Activated gamma-delta T cell (primary cell): Measurements from ENCODE around the gene MLLT6.
"Not testable (repeated sequence)": the region's sequence is repeated elsewhere in the genome, so short reads cannot be mapped to it uniquely, and the experiment has no call there.

Experiments
- DNase-seq: peaks from one replicate; lab custom pipeline; 2025; lab: John Stamatoyannopoulos, UW

Gene MLLT6

DNA sequence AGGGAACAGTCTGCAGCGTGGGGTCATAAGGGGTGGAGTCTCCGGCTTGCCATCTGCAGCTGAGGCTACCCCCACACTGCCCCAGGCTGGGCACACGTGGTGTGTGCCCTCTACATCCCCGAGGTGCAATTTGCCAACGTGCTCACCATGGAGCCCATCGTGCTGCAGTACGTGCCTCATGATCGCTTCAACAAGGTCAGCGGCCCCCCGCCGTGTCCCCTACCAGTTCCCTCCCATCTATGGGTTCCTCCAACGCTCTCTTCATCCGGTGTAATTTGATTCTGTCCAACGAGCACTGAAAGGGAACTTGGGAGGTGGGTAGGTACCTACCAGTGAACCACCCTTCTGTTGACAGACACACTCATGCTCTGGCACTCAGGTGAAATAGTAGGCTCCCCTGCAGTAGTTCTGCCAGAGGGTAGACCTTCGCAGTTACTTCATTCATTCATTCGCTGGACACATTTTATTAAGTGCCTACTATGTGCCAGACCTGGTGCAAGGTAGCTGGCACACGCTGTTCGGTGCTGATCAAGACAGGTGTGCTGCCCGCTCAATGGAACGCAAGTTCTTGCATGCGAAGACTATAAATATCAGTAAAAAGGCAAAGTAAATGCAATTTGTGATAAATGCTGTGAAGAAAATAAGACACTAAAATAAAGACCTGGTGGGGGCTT is 2.7 kb downstream of the MLLT6 start:
- DNase-seq = no peak

GRCh38 chr17:38709104-38709820 is 4.2 kb downstream of the MLLT6 start:
- no peak for DNase-seq

DNA sequence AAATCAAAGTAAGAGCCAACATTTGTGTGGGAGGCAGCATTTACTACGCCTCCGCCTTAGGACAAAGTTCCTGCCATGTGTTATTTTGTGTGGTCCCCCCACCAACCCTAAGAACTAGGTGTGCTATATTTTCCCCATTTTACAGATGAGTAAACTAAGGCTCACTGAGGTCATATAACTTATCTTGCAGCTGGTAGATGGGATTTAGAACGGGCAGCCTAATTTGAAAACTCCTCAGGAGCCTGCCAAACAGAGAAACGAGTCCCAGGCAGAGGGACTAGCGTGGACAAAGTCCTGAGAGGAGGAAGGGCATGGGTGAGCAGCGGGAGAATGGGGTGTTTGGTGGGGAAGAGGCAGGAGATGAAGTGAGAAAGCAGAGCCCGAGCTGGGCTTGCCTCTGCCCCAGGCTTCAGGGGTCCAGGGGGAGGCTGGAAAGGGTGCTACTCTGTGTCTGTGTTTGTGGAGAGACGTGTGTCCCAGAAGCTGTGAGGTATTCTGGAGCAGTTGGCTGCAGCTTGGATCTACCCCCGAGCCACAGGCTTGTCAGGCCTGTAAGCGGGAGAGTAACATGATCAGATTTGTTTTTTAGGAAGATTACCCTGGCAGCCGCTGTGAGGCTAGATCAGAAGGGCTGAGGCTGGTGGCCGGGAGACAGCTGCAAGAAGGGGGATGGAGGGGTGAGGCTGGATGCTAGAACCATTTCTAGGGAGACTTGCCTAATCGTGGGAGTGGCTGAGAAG is 5.0 kb downstream of the MLLT6 start:
- DNase-seq = no peak

DNA sequence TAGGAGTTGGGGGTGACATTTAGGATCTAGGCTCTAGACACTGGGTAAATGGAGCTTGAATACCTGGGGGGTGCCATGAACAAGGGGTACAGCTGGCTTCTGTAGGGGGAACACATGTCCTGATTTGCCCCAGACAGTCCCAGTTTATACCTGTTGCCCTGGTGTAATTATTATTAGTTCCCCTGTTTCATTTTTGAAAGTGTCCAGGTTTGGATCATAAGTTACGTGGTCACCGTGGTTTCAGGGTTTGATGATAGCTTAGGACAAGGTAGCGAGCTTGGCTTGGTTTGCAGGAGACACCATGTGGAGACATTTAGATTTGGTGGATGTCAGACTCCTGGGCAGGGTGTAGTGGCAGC is 5.5 kb downstream of the MLLT6 start:
- DNase-seq = no peak

- no peak for DNase-seq
Observed at GRCh38 chr17:38710985-38711384, 5.9 kb downstream of the MLLT6 start.

DNA sequence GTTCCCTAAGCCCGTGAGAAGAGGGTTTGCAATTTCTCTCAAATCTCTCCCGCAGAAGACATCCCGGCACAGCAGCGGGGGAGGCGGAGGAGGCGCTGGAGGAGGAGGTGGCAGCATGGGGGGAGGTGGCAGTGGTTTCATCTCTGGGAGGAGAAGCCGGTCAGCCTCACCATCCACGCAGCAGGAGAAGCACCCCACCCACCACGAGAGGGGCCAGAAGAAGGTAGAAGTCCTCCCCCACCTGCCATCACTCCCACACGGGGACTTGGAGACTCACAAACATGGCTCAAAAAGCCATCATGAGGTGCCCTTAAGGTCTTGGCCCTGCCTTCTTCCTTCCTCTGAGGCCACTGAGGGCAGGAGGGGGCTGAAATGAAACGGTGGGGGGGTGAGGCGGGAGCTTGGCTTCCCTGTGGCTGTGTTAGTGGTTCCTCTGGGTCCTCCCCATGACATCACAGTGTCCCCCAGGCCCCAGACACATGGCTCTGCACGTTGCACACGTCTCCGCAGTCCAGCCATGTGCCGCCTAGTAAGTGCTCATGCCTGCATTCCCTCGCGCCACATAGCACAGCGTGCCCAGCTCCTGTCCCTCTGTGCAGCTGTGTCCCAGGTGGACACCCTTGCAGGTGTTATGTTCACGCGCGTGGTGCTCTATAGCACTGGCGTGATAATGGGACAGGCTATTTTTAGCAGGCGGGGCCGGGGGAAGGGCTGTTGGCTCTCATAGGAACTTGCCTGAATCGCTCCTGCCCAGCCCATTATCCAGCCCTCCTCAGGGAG is 6.9 kb downstream of the MLLT6 start:
- no peak for DNase-seq

- no peak for DNase-seq
Observed at GRCh38 chr17:38712593-38712992, 7.5 kb downstream of the MLLT6 start.

DNA sequence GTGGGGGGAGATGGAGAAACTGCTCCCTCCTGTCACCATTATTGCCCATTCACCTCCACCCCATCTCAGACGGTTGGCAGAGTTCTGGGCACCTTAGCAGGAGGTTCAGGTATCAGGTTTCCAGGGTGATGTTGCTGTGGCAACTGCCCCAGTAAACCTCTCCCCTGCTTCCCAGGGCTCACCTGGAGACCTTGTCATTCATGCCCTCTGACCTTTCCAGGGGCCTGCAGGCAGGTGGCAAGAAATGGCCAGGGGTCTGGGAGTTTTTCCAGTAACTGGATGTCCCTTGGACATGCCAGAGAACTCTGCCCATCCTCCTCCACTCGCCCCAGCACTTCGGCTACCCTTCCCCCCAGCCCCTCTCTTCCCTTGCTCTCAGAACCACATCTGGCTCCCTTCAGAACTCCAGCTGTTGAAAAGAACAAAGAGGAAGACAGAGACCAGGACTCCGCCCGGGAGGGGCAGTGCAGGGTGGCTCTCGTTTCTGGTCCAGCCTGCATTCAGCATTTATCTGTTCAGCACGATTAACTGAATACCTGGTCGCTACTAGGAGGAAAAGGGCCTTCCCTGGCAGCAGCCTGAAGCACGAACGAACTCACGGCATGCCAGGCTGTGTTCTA is 8.5 kb downstream of the MLLT6 start:
- DNase-seq = no peak

GRCh38 chr17:38715216-38715943 is 10.3 kb downstream of the MLLT6 start:
- no peak for DNase-seq

GRCh38 chr17:38716368-38717005 is 11.4 kb downstream of the MLLT6 start:
- DNase-seq = no peak

DNA sequence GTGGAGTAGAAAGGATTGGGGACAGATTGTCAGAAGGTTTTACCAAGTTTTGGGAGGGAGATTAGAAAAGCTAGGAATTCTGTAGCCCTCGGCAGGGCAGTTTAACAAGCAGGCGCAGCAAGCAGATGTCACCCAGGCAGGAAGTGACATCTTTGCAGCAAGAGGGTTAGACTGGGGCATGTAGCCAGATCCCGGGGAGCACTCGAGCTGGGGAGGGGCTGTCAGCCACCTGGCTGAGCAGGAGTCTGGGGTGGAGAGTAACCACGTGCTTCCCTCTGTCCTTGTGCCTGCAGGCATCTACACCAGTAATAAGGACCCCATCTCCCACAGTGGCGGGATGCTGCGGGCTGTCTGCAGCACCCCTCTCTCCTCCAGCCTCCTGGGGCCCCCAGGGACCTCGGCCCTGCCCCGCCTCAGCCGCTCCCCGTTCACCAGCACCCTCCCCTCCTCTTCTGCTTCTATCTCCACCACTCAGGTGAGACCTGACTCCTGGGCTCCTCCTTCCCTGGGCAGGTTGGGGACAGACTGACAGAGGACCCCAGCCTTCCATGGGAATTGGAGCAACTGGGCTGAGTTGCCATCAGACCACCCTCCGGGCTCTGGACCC is 12.2 kb downstream of the MLLT6 start:
- no peak for DNase-seq

DNA sequence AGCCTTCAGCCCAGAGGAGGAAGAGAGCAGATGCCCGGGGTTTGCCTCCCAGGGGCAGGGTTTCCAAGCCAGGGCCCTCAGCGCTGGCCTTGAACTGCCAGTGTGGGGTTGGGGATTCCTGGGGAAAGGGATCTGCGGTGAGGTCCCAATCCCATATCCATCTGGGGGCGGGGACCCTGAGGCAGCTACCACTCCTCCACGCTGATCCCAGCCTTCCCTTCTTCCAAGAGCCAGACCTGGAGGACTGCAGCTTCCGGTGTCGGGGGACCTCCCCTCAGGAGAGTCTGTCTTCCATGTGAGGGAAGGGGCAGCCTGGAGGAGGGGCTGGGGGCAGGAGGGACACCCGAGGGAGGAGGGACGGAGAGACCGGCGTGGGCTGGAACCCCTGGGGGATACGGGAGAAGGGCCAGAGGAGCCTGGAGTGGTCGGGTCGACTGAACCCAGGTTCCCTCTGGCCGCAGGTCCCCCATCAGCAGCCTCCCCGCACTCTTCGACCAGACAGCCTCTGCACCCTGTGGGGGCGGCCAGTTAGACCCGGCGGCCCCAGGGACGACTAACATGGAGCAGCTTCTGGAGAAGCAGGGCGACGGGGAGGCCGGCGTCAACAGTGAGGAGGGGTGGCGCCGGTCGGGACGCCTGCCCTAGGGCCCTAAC is 14.3 kb downstream of the MLLT6 start:
- no peak for DNase-seq

DNA sequence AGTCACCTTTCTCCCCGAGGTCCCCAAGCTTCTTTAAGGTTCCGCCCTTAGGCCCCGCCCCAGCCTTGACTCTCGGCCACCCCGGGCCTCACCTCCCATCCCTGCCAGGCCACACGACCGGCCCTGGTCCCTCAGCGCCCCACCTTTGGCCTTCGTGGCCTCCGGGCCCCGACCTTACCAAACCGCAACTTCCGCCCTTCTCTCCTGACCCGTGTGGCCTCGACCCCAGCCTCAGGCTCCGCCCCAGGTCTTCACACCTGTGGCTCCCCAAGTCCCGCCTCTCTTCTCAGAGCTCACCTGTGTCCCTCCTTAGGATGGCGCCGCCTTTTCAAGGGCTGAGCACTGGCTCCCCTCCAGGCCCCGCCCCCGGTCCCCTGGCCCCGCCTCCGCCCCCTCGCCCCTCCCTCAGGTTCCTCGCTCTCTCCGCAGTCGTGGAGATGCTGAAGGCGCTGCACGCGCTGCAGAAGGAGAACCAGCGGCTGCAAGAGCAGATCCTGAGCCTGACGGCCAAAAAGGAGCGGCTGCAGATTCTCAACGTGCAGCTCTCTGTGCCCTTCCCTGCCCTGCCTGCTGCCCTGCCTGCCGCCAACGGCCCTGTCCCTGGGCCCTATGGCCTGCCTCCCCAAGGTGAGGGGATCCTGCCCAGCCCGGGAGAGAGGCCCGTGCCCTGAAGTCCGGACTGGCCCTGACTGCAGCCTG is 15.0 kb downstream of the MLLT6 start:
- DNase-seq = no peak

DNA sequence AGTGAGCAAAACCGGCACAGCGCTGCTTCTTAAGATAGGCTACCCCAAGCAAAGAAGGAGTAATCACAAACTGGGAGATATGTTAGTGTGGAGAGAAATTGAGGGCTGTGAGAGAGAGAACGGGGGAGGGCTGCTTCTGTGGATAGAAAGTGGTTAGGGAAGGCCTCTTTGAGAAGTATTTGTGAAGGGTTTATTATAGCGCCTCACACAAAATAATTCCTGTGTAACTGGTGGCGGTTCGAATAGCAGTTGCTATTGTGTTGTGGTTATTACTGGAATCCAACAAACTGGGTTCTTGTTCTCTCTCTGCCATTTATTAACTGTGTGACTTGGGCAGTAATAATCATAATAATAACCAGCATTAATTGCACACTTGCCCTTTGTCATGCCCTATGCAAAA is 15.9 kb downstream of the MLLT6 start:
- no peak for DNase-seq

DNA sequence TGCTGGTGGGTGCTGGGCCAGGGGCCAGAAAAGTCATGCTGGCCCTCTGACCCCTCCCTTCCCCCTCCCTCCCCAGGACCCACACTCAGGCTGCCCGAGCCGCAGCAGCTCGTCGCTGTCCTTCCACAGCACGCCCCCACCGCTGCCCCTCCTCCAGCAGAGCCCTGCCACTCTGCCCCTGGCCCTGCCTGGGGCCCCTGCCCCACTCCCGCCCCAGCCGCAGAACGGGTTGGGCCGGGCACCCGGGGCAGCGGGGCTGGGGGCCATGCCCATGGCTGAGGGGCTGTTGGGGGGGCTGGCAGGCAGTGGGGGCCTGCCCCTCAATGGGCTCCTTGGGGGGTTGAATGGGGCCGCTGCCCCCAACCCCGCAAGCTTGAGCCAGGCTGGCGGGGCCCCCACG is 16.7 kb downstream of the MLLT6 start:
- no peak for DNase-seq

- DNase-seq = no peak
Observed at GRCh38 chr17:38724337-38724988, 19.4 kb downstream of the MLLT6 start.

DNA sequence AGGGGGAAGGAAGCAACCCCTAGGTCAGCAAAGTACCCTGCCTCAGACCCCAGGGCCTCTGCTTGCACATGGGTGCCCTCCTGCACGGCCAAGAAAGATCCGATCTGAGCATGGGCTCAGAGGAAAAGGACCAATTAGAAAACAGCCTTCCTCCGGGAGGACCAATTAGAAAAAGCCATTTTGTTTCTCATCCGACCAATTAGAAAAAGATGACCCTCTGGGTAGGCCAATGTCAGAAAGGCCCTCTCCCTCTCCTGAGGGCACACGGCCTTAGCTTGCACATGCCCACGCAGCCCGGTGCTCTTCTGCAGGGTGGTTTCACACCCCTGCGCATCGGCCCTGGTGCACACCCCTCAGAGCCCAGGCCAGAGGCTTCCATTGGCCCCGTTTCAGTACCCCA is 20.0 kb downstream of the MLLT6 start:
- no peak for DNase-seq

GRCh38 chr17:38726145-38726544 is 21.1 kb downstream of the MLLT6 start:
- DNase-seq = not testable (repeated sequence)

DNA sequence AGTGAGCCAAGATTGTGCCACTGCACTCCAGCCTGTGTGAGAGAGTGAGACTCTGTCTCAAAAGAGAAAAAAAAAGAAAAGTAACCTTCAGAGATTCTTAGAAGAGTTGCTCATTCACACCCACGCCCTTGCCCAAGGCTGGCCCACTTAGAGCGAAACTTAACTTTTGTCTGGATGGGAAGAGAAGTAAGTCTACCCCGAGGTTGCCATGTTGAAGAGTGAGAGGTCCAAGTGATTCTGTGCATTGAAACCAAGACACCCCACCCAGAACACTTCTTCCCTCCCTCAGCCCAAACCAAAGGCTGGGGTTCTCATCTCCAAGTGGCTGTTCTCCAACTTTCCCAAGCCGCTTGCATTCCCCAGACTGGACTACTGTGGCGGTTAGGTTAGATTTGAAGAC is 22.7 kb downstream of the MLLT6 start:
- no peak for DNase-seq
